Activated CD4-positive, alpha-beta memory T cell treated with anti-CD3 and anti-CD28 coated beads for 36 hours (primary cell): ENCODE measurements around the gene OLFML3. TPM values are rescaled to one million over a fixed set of nuclear protein-coding genes. Genes with fewer than 3 reads are reported as not detected.

Experiments used
- CTCF ChIA-PET: fragments of 350-600 bp; sonication (Branson Sonifier 250); formaldehyde crosslinking; loops from one replicate; lab custom pipeline; 2021; ENCODE audit warnings: antibody characterized with exemption, inconsistent platforms; lab: Charles Lee
- POLR2A ChIA-PET: fragments of 350-600 bp; sonication (Branson Sonifier 250); formaldehyde crosslinking; loops from one replicate; lab custom pipeline; 2021; ENCODE audit warnings: antibody characterized with exemption; lab: Charles Lee
- DNase-seq: peaks from one replicate; pipeline ENCODE4 v3.0.0-alpha.2; 2020
- H3K27ac Mint-ChIP-seq: one replicate; pipeline ENCODE4 v1.8.0; 2021; ENCODE audit warnings: mixed read lengths
- H3K27me3 Mint-ChIP-seq: one replicate; pipeline ENCODE4 v1.8.0; 2021; ENCODE audit warnings: mixed read lengths
- H3K36me3 Mint-ChIP-seq: one replicate; pipeline ENCODE4 v1.8.0; 2021; ENCODE audit warnings: mixed read lengths
- H3K4me1 Mint-ChIP-seq: one replicate; pipeline ENCODE4 v1.8.0; 2021; ENCODE audit warnings: low read depth, mixed read lengths
- H3K4me3 Mint-ChIP-seq: one replicate; pipeline ENCODE4 v1.8.0; 2021; ENCODE audit warnings: mild to moderate bottlenecking, mixed read lengths
- H3K9me3 Mint-ChIP-seq: one replicate; pipeline ENCODE4 v1.8.0; 2021; ENCODE audit warnings: mixed read lengths
- intact Hi-C: fragments of 100-400 bp; cut with micrococcal nuclease; formaldehyde crosslinking; loops from one replicate; pipeline ENCODE4 v1.15.1; 2023
- total RNA-seq, 2 experiments: library from RNA; stranded (reverse); gene quantifications; one replicate each; pipeline ENCODE4 v1.2.3, GENCODE V29; 2021

The OLFML3 gene
- total RNA-seq, 2 experiments from 2014 or later: 0.21 TPM; not detected in 1

DNA sequence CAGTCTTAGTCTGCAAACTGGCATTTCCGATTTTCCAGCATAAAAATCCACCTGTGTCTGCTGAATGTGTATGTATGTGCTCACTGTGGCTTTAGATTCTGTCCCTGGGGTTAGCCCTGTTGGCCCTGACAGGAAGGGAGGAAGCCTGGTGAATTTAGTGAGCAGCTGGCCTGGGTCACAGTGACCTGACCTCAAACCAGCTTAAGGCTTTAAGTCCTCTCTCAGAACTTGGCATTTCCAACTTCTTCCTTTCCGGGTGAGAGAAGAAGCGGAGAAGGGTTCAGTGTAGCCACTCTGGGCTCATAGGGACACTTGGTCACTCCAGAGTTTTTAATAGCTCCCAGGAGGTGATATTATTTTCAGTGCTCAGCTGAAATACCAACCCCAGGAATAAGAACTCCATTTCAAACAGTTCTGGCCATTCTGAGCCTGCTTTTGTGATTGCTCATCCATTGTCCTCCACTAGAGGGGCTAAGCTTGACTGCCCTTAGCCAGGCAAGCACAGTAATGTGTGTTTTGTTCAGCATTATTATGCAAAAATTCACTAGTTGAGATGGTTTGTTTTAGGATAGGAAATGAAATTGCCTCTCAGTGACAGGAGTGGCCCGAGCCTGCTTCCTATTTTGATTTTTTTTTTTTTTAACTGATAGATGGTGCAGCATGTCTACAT, 2.5 kb upstream of the OLFML3 start:
- ChIA-PET CTCF (interaction anchor here (1.0 to 7.2 kb wide), 9 partner anchors 14 to 370 kb away, joined by 3 to 92 read pairs (median 4); no protein-coding TSS in a partner anchor), POLR2A (no interaction called here)
- no peaks in the 10 kb centered on the region for H3K9me3 Mint-ChIP-seq
- peaks cover 33% of the 10 kb centered on the region for H3K4me1 Mint-ChIP-seq
- no peak for DNase-seq
- intact Hi-C loops: loop anchor here (5.0 kb wide), 3 partner anchors 44 to 366 kb away; no protein-coding TSS in a partner anchor
- H3K27ac Mint-ChIP-seq: no peak overlapping the region
- H3K4me3 Mint-ChIP-seq: no peak overlapping the region
- H3K27me3 Mint-ChIP-seq: no peaks in the 10 kb centered on the region
- H3K36me3 Mint-ChIP-seq: peaks cover 35% of the 10 kb centered on the region

GRCh38 chr1:113977906-113978305, 1.4 kb upstream of the OLFML3 start:
- peaks cover 33% of the 10 kb centered on the region for H3K4me1 Mint-ChIP-seq
- no peaks in the 10 kb centered on the region for H3K9me3 Mint-ChIP-seq
- no peaks in the 10 kb centered on the region for H3K27me3 Mint-ChIP-seq
- peaks cover 25% of the 10 kb centered on the region for H3K36me3 Mint-ChIP-seq
- DNase-seq: no peak
- no peak overlapping the region for H3K27ac Mint-ChIP-seq
- intact Hi-C loops: loop anchor here (1.0 to 5.0 kb wide), 4 partner anchors 46 to 364 kb away; no protein-coding TSS in a partner anchor
- no peak overlapping the region for H3K4me3 Mint-ChIP-seq
- POLR2A ChIA-PET: interaction anchor here (1.5 kb wide), 1 partner anchor 305 kb away, joined by 5 read pairs; no protein-coding TSS in a partner anchor
- CTCF ChIA-PET: interaction anchor here (0.6 to 7.2 kb wide), 12 partner anchors 15 to 978 kb away, joined by 3 to 92 read pairs (median 4); no protein-coding TSS in a partner anchor

DNA sequence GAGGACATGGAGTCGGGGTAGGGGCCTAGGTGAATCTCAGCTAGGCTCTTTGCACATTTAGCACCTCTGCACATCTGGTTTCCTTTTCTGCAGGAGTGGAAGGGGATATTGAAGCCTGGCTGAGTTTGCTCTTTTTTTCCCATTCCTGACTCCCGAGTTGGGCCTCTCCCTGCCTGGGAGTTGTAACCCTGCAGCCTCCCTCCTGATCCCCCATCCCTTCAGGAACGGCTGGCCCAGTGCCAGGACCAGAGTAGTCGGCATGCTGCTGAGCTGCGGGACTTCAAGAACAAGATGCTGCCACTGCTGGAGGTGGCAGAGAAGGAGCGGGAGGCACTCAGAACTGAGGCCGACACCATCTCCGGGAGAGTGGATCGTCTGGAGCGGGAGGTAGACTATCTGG, 836 bp downstream of the OLFML3 start:
- no peak overlapping the region for H3K27ac Mint-ChIP-seq
- CTCF ChIA-PET: interaction anchor here (7.2 kb wide), 1 partner anchor 302 kb away, joined by 92 read pairs; no protein-coding TSS in a partner anchor

GRCh38 chr1:113981962-113982931, 3.0 kb downstream of the OLFML3 start:
- intact Hi-C loops: no loop called here
- no peak for DNase-seq
- Mint-ChIP-seq H3K4me3 (no peak overlapping the region), H3K27ac (no peak overlapping the region), H3K36me3 (peaks cover 4% of the 10 kb centered on the region), H3K9me3 (no peaks in the 10 kb centered on the region), H3K4me1 (peaks cover 14% of the 10 kb centered on the region), H3K27me3 (no peaks in the 10 kb centered on the region)
- ChIA-PET POLR2A (no interaction called here), CTCF (no interaction called here)

More for the DNA sequence above, 836 bp downstream of the OLFML3 start:
- H3K4me1 Mint-ChIP-seq: peaks cover 28% of the 10 kb centered on the region
- H3K9me3 Mint-ChIP-seq: no peaks in the 10 kb centered on the region
- H3K27me3 Mint-ChIP-seq: no peaks in the 10 kb centered on the region
- POLR2A ChIA-PET: no interaction called here
- DNase-seq: no peak
- intact Hi-C loops: no loop called here
- no peak overlapping the region for H3K4me3 Mint-ChIP-seq
- peaks cover 9% of the 10 kb centered on the region for H3K36me3 Mint-ChIP-seq

GRCh38 chr1:113982949-113983348, 3.7 kb downstream of the OLFML3 start:
- intact Hi-C loops: no loop called here
- Mint-ChIP-seq H3K36me3 (peaks cover 4% of the 10 kb centered on the region), H3K27ac (no peak overlapping the region), H3K4me1 (peaks cover 10% of the 10 kb centered on the region), H3K9me3 (no peaks in the 10 kb centered on the region), H3K4me3 (no peak overlapping the region), H3K27me3 (no peaks in the 10 kb centered on the region)
- DNase-seq: no peak
- POLR2A ChIA-PET: no interaction called here
- CTCF ChIA-PET: interaction anchor here (2.8 kb wide), 1 partner anchor 300 kb away, joined by 11 read pairs; no protein-coding TSS in a partner anchor

- CTCF ChIA-PET: interaction anchor here (2.8 kb wide), 1 partner anchor 299 kb away, joined by 11 read pairs; no protein-coding TSS in a partner anchor
Observed at GRCh38 chr1:113983391-113983790, 4.1 kb downstream of the OLFML3 start.

GRCh38 chr1:113983826-113984225, 4.6 kb downstream of the OLFML3 start:
- Mint-ChIP-seq H3K4me3 (no peak overlapping the region), H3K27ac (no peak overlapping the region), H3K36me3 (peaks cover 4% of the 10 kb centered on the region), H3K9me3 (no peaks in the 10 kb centered on the region), H3K27me3 (no peaks in the 10 kb centered on the region), H3K4me1 (peaks cover 1% of the 10 kb centered on the region)
- CTCF ChIA-PET: interaction anchor here (2.8 kb wide), 1 partner anchor 299 kb away, joined by 11 read pairs; no protein-coding TSS in a partner anchor
- DNase-seq: no peak
- intact Hi-C loops: no loop called here
- POLR2A ChIA-PET: no interaction called here

More at GRCh38 chr1:113983391-113983790, 4.1 kb downstream of the OLFML3 start:
- Mint-ChIP-seq H3K36me3 (peaks cover 4% of the 10 kb centered on the region), H3K4me3 (no peak overlapping the region), H3K27me3 (no peaks in the 10 kb centered on the region), H3K4me1 (peaks cover 6% of the 10 kb centered on the region), H3K9me3 (no peaks in the 10 kb centered on the region), H3K27ac (no peak overlapping the region)
- DNase-seq: no peak
- POLR2A ChIA-PET: no interaction called here
- intact Hi-C loops: no loop called here

- no peak for DNase-seq
- ChIA-PET CTCF (interaction anchor here (2.8 kb wide), 1 partner anchor 298 kb away, joined by 11 read pairs; no protein-coding TSS in a partner anchor), POLR2A (no interaction called here)
- no peaks in the 10 kb centered on the region for H3K4me1 Mint-ChIP-seq
- no peaks in the 10 kb centered on the region for H3K9me3 Mint-ChIP-seq
- no peak overlapping the region for H3K27ac Mint-ChIP-seq
- peaks cover 4% of the 10 kb centered on the region for H3K36me3 Mint-ChIP-seq
- no peak overlapping the region for H3K4me3 Mint-ChIP-seq
- intact Hi-C loops: no loop called here
- no peaks in the 10 kb centered on the region for H3K27me3 Mint-ChIP-seq
Observed at GRCh38 chr1:113984710-113985109, 5.4 kb downstream of the OLFML3 start.

- intact Hi-C loops: no loop called here
- ChIA-PET CTCF (interaction anchor here (0.8 kb wide), 1 partner anchor 14 kb away, joined by 3 read pairs; no protein-coding TSS in a partner anchor), POLR2A (no interaction called here)
- Mint-ChIP-seq H3K4me1 (no peaks in the 10 kb centered on the region), H3K27me3 (no peaks in the 10 kb centered on the region), H3K27ac (no peak overlapping the region), H3K36me3 (no peaks in the 10 kb centered on the region), H3K9me3 (no peaks in the 10 kb centered on the region), H3K4me3 (no peak overlapping the region)
- DNase-seq: no peak
Observed at GRCh38 chr1:113986802-113987201, 7.5 kb downstream of the OLFML3 start.

- CTCF ChIA-PET: no interaction called here
- Mint-ChIP-seq H3K9me3 (no peaks in the 10 kb centered on the region), H3K36me3 (no peaks in the 10 kb centered on the region), H3K27ac (no peak overlapping the region), H3K4me3 (no peak overlapping the region), H3K4me1 (no peaks in the 10 kb centered on the region), H3K27me3 (no peaks in the 10 kb centered on the region)
- POLR2A ChIA-PET: no interaction called here
- no peak for DNase-seq
- intact Hi-C loops: no loop called here
Observed at GRCh38 chr1:113987259-113987658, 8.0 kb downstream of the OLFML3 start.

DNA sequence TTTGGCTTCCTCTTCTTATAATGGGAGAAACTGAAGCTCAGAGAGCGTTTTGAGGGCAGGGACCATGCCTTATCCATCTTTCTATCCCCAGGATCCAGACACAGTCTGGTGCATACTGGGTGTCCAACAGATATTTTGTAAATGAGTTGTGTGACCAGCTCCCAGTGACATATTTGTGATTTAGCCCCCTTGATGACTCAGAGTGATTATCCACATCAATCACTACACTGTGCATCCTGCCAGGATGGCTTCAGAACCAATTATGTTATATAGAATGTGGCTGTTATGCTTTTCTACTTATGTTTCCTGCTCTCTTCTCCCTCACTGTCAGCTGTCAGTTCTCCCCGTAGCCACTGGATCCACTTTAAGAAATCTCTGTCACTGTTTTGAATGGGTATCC, 11.3 kb downstream of the OLFML3 start:
- Mint-ChIP-seq H3K27me3 (peaks cover 3% of the 10 kb centered on the region), H3K36me3 (peaks cover 7% of the 10 kb centered on the region), H3K4me3 (no peak overlapping the region), H3K27ac (no peak overlapping the region), H3K4me1 (no peaks in the 10 kb centered on the region), H3K9me3 (peaks cover 15% of the 10 kb centered on the region)
- POLR2A ChIA-PET: no interaction called here
- CTCF ChIA-PET: interaction anchor here (1.8 kb wide), 1 partner anchor 292 kb away, joined by 5 read pairs; no protein-coding TSS in a partner anchor
- intact Hi-C loops: no loop called here
- DNase-seq: no peak
